GM19438 (cell line): ENCODE data around the gene HOXA10.

ENCODE experiments used
- ATAC-seq: cut with Tn5 transposase; IDR thresholded peaks from one replicate; pipeline ENCODE4 v1.9.1; 2021; ENCODE audit warnings: low read depth; ENCODE audit not compliant: unreplicated experiment

HOXA10 gene

DNA sequence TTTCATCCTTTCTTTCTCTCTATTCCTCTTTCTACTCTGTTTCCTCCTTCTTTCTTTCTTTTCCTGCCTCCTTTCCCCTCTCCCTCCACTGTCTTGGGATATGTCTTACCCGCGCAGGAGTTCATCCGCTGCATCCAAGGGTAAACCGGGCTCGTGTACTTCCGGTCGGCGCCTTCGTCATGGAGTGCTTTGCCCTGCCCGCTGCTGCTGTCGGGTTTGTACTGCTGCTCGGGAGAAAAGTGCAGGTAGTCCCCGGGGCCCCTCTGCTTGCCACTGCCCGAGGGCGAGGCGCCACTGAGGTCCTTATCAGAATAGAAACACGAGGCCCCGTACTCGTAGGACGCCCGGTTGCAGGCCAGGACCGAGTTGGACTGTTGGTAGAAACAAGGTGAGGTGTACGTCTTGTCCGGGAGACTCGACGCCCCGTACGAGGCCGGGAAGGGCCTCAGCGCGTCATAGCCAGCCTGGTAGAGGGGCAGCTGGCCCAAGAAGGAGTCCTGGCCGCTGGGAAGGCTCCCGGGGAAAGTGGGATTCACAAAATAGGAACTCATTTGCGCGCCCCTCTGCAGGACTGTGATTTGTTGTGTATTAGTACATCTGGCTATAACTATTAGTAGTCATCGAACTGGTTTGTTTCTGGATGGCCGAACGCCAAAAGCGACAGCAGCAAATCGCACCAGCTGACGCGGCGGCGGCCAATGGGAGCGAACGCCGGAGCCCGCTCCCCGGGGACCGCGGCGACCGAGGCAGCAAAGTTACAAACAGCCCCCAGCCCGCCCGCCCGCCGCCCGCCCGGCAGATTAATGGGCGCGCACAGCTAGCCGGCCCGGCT lies 26.7 kb downstream of the HOXA10 start, which contains the start of gene HOXA6:
Gene HOXA6 (minus strand): TSS at position 576 of the 832 bp plus-strand sequence. CDS start 25 bp downstream, at position 551.
- ATAC-seq = no peak

GRCh38 chr7:27146491-27147198 lies 27.5 kb downstream of the HOXA10 start:
- no peak for ATAC-seq

DNA sequence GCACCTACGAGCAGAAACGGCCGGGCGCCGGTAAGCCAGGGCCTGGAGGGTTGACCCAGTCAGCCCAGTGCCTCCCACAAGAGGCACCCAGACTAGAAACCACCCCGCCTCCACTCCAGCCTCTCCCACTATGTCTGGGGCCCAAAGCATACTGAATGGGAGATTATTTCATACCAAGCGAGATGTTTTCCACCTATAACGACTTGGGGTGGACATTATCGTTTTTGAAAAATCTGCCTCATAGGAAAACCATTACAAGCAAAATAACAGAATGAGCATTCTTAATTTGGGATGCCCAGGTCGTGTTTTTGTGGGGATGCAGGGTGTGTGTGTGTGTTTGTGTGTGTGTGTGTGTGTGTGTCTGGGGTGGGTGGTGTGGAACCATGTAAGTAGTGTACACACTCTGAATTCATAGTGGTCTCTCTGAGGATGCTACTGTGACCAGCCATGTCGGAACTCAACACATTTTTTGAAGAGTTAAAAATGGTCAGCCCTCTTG lies 28.2 kb downstream of the HOXA10 start:
- ATAC-seq = no peak

DNA sequence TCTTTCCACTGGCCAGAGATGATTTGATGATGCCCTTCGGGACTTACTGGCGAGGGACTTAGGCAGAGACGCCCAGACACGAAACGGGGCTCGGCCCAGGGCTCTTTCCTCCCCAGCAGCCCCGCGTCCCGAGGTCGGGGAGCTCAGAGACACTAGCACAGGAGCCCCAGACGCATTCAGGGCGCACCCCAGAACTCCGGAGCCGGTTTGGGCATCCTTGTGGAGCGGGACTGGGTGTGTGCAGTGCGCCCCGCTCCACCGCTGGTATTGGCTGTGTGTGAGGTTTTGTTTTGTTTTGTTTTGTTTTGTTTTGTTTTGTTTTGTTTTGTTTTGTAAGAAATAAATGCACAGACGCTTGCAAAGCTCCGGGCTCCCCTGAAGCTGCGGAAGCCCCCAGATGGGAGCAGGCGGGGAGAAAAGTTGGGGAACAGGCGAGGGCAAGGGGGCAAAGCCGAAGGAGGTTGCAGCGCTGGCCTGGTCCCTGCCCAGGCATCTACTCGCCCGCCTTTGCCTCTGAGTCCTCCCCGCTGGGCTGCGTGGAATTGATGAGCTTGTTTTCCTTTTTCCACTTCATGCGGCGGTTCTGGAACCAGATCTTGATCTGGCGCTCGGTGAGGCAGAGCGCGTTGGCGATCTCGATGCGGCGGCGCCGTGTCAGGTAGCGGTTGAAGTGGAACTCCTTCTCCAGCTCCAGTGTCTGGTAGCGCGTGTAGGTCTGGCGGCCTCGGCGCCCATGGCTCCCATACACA lies 28.8 kb downstream of the HOXA10 start:
- no peak for ATAC-seq

- no peak for ATAC-seq
Observed at GRCh38 chr7:27144781-27145164, 29.3 kb downstream of the HOXA10 start.

- ATAC-seq = no peak
Observed at GRCh38 chr7:27143950-27144780, 30.0 kb downstream of the HOXA10 start.

DNA sequence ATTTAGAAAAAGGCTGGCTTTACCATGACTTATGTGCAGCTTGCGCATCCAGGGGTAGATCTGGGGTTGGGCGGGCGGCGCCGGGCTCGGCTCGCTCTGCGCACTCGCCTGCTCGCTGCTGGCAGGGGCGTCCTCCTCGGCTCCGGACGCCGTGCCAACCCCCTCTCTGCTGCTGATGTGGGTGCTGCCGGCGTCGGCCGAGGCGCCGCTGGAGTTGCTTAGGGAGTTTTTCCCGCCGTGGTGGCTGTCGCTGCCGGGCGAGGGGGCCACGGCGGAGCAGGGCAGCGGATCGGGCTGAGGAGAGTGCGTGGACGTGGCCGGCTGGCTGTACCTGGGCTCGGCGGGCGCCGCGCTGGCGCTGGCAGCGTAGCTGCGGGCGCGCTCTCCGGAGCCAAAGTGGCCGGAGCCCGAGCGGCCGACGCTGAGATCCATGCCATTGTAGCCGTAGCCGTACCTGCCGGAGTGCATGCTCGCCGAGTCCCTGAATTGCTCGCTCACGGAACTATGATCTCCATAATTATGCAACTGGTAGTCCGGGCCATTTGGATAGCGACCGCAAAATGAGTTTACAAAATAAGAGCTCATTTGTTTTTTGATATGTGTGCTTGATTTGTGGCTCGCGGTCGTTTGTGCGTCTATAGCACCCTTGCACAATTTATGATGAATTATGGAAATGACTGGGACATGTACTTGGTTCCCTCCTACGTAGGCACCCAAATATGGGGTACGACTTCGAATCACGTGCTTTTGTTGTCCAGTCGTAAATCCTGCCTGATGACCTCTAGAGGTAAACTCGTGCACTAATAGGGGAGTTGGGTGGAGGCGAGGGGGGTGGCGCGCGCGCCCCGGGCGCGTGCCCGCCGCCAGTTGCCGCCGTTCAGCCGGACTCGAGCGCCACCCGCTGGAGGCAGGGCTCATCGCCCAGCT lies 30.8 kb downstream of the HOXA10 start, which contains the start of gene HOXA5:
Gene HOXA5 (minus strand): TSS at position 659 of the 927 bp plus-strand sequence. CDS start 74 bp downstream, at position 585.
- ATAC-seq = no peak

DNA sequence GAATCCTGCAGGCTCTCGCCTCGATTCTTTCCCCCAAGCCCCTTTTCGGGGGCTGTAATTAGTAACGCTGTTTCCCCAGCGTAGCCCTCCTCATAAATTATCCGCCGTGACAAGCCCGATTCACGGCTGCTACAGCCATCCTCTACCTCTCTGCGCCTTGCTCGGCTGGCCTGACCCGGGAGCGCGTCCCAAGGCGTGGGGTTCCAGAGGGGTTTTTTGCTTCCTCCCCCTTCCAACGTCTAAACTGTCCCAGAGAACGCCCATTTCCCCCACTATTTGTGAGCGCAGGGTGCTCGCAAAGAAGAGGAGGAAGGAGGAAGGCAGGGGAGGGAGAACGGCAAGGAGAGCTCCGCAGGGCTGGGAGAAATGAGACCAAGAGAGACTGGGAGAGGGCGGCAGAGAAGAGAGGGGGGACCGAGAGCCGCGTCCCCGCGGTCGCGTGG lies 31.5 kb downstream of the HOXA10 start:
- no peak for ATAC-seq

DNA sequence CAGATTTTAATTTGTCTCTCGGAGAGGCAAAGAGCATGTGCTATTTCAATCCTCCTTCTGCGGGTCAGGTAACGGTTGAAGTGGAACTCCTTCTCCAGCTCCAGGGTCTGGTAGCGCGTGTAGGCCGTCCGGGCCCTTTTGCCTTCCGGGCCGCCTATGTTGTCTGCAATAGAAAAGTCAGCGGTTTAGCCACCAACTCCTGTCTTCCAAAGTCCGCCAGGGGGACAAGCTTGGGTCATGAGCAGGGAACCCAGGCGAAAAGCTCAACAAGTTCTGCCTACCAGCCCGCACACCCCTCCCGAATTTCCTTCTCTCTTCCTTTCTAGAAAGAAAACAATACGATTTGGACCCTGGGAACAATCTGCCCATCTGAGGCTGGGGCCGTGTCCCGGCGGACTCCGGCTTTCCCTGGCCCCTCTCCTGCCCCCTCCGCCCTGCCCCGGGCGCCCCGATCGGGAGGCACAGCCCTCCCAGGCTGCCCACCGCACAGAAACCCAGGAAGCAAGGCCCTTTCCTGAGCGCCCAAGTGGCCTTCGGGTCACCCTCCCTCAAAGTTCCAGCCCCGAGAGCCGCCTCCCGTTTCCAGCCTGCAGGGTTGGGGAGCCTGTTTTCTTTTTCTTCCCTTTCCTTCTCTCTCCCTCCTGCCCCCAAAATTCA lies 32.1 kb downstream of the HOXA10 start:
- ATAC-seq = no peak

GRCh38 chr7:27141137-27141922 lies 32.8 kb downstream of the HOXA10 start:
- ATAC-seq = no peak

DNA sequence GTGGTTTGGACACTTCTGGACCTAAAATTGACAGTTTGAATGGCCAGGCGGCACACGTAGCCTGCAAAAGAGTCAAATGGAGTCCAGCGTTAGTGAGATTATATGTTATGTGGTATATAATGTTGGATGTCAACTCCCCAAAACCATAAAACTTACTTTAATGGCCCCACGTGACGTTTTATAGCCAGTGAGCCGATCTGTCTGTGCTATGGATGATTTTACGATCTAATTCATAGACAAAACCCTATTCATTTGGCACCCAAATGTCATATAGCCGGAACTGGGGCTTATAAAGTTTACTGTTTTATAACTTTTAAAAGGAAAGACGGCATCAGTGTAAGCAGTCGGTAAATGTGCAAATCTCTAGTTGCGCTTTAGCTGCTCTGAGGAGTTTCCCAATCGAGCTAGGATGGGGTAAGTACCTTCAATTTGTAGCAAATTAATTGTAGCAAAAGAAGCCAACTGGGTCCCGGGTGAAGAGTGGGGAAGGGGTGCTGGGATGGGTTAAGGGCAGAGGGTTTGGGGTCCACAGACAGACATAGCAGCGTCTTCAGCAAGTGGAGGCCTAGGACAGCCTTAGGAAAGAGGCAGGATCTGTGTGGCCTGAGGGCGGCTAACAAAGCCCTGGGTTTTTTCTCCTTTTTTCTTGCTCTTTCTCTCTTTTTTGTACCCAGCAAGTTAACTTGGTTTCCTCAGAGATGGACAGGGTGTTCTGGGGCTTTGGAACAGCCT lies 33.8 kb downstream of the HOXA10 start:
- no peak for ATAC-seq

GRCh38 chr7:27139334-27140125 lies 34.6 kb downstream of the HOXA10 start:
- ATAC-seq = no peak

GRCh38 chr7:27138985-27139333 lies 35.2 kb downstream of the HOXA10 start:
- no peak for ATAC-seq

DNA sequence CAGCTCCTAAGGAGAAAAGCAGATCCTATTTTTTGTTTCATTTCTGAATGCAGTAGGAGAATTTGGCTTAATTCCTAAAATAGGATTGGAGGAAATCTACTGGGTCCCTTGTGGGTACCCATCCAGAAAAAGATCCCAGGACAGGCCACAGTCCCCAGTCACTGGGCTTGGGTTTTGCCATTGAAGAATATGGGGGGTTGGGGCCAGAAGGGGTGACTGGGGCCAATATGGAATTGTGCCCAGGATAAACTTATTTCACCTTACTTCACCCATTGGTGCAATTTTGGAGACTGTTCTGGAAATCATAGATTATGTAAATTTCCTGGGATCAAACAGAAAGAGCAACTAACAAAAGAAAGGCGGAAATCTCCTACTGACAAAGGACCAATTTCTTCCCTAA lies 35.6 kb downstream of the HOXA10 start:
- ATAC-seq = no peak

GRCh38 chr7:27137640-27138315 lies 36.3 kb downstream of the HOXA10 start:
- ATAC-seq = no peak

- ATAC-seq = no peak
Observed at GRCh38 chr7:27134392-27134791, 39.7 kb downstream of the HOXA10 start.
